BE2C (cell line): Measurements from ENCODE around the gene NACC2.

Source experiments
- DNase-seq: peaks from one replicate; pipeline ENCODE4 v3.0.0-alpha.2; 2020
- H3K27me3 ChIP-seq: fragments of 250-450 bp; sonication (Bioruptor Pico); 2 replicates; pipeline ENCODE4 v1.5.1; 2020; ENCODE audit warnings: mild to moderate bottlenecking
- H3K36me3 ChIP-seq: fragments of 250-450 bp; sonication (Bioruptor Pico); 2 replicates; pipeline ENCODE4 v1.5.1; 2020; ENCODE audit warnings: mild to moderate bottlenecking
- H3K4me1 ChIP-seq: fragments of 250-450 bp; sonication (Bioruptor Pico); 2 replicates; pipeline ENCODE4 v1.5.1; 2020
- H3K4me3 ChIP-seq: 2 replicates; pipeline ENCODE4 v1.5.1; 2011; ENCODE audit warnings: low read depth, low read length
- H3K9me3 ChIP-seq: fragments of 250-450 bp; sonication (Bioruptor Pico); 2 replicates; pipeline ENCODE4 v1.5.1; 2020
- CTCF ChIP-seq: IDR thresholded peaks from 2 replicates; pipeline ENCODE4 v1.5.1; 2012; ENCODE audit warnings: mild to moderate bottlenecking, low read depth, low read length

NACC2 gene

GRCh38 chr9:135989157-135989556 lies 105.9 kb downstream of the NACC2 start:
- peaks cover 46% of the 10 kb centered on the region for H3K4me1 ChIP-seq
- H3K27me3 ChIP-seq = peaks cover 2% of the 10 kb centered on the region
- no peak for DNase-seq
- H3K36me3 ChIP-seq = no peaks in the 10 kb centered on the region
- TF ChIP-seq CTCF = no peak; the same call in 1 of the 2 replicates
- H3K4me3 ChIP-seq = no peak overlapping the region
- H3K9me3 ChIP-seq = no peaks in the 10 kb centered on the region

GRCh38 chr9:135988493-135988892 lies 106.6 kb downstream of the NACC2 start:
- peaks cover 46% of the 10 kb centered on the region for H3K4me1 ChIP-seq
- peaks cover 6% of the 10 kb centered on the region for H3K27me3 ChIP-seq
- TF ChIP-seq CTCF = no peak
- no peaks in the 10 kb centered on the region for H3K9me3 ChIP-seq
- 0 out of 2 replicates have a peak overlapping the region, but pooled peaks have one; percentile 9 for H3K4me3 ChIP-seq
- peak; percentile 52 for DNase-seq
- H3K36me3 ChIP-seq = no peaks in the 10 kb centered on the region

- Histone ChIP-seq H3K4me1 (peaks cover 47% of the 10 kb centered on the region), H3K27me3 (peaks cover 6% of the 10 kb centered on the region), H3K36me3 (no peaks in the 10 kb centered on the region), H3K9me3 (no peaks in the 10 kb centered on the region), H3K4me3 (no peak overlapping the region)
- no peak for DNase-seq
- TF ChIP-seq CTCF = no peak
Observed at GRCh38 chr9:135987838-135988404, 107.2 kb downstream of the NACC2 start.

GRCh38 chr9:135986605-135987004 lies 108.5 kb downstream of the NACC2 start:
- no peak overlapping the region for H3K4me3 ChIP-seq
- peaks cover 6% of the 10 kb centered on the region for H3K27me3 ChIP-seq
- no peaks in the 10 kb centered on the region for H3K36me3 ChIP-seq
- peaks cover 39% of the 10 kb centered on the region for H3K4me1 ChIP-seq
- DNase-seq = no peak
- no peak for TF ChIP-seq CTCF
- no peaks in the 10 kb centered on the region for H3K9me3 ChIP-seq

- no peak for DNase-seq
- TF ChIP-seq CTCF = no peak
- no peak overlapping the region for H3K4me3 ChIP-seq
- H3K27me3 ChIP-seq = peaks cover 6% of the 10 kb centered on the region
- no peaks in the 10 kb centered on the region for H3K9me3 ChIP-seq
- H3K4me1 ChIP-seq = peaks cover 39% of the 10 kb centered on the region
- no peaks in the 10 kb centered on the region for H3K36me3 ChIP-seq
Observed at GRCh38 chr9:135985889-135986288, 109.2 kb downstream of the NACC2 start.

GRCh38 chr9:135985459-135985774 lies 109.7 kb downstream of the NACC2 start:
- Histone ChIP-seq H3K4me3 (no peak overlapping the region), H3K27me3 (peaks cover 6% of the 10 kb centered on the region), H3K9me3 (no peaks in the 10 kb centered on the region), H3K36me3 (no peaks in the 10 kb centered on the region), H3K4me1 (peaks cover 39% of the 10 kb centered on the region)
- TF ChIP-seq CTCF = no peak
- no peak for DNase-seq
